Lower lobe of right lung (tissue), 2 donors: ENCODE data around the gene BPIFB3. TPM values are rescaled to one million over a fixed set of nuclear protein-coding genes. Genes with fewer than 3 reads are reported as not detected.

Source experiments
- ATAC-seq, 2 donors: fragments of 200-7000 bp; cut with Tn5 transposase; one replicate each; pipeline ENCODE4 v1.9.1; 2020 to 2022; ENCODE audit warnings: mild to moderate bottlenecking in 2 of 2, moderate library complexity in 2 of 2
- DNase-seq: peaks from one replicate; pipeline ENCODE4 v3.0.0-alpha.2; 2020
- H3K27ac ChIP-seq: fragments of 200-600 bp; one replicate; pipeline ENCODE4 v1.8.0; 2022
- H3K27me3 ChIP-seq: fragments of 200-600 bp; one replicate; pipeline ENCODE4 v1.8.0; 2022; ENCODE audit warnings: low read depth
- H3K36me3 ChIP-seq: fragments of 200-600 bp; one replicate; pipeline ENCODE4 v1.8.0; 2022; ENCODE audit warnings: mild to moderate bottlenecking
- H3K4me1 ChIP-seq: fragments of 200-600 bp; one replicate; pipeline ENCODE4 v1.8.0; 2022
- H3K4me3 ChIP-seq: fragments of 200-600 bp; one replicate; pipeline ENCODE4 v1.8.0; 2022; ENCODE audit warnings: mild to moderate bottlenecking
- H3K9me3 ChIP-seq: fragments of 200-600 bp; one replicate; pipeline ENCODE4 v1.8.0; 2022
- intact Hi-C: fragments of 100-400 bp; cut with DNase I; formaldehyde crosslinking; loops from one replicate; pipeline ENCODE4 v1.11.0; 2022
- total RNA-seq: library from RNA; stranded (reverse); fragmentation: NEBNext Ultra II Directional; extraction: Animal tissue kit (Norgen Biotek cat#: 25700); gene quantifications from one replicate; pipeline ENCODE4 v1.2.1, GENCODE V29; 2021
- TF ChIP-seq, protein P1 (sequence below): fragments of 200-600 bp; IDR thresholded peaks from one replicate; pipeline ENCODE4 v1.8.0; 2022; ENCODE audit warnings: antibody characterized with exemption, mild to moderate bottlenecking
- donor health status: DM: no; HTN: yes; CAD: no; lungs with severe emphysema.

Gene BPIFB3
- total RNA-seq, 1 donor from 2014 or later = not detected

DNA sequence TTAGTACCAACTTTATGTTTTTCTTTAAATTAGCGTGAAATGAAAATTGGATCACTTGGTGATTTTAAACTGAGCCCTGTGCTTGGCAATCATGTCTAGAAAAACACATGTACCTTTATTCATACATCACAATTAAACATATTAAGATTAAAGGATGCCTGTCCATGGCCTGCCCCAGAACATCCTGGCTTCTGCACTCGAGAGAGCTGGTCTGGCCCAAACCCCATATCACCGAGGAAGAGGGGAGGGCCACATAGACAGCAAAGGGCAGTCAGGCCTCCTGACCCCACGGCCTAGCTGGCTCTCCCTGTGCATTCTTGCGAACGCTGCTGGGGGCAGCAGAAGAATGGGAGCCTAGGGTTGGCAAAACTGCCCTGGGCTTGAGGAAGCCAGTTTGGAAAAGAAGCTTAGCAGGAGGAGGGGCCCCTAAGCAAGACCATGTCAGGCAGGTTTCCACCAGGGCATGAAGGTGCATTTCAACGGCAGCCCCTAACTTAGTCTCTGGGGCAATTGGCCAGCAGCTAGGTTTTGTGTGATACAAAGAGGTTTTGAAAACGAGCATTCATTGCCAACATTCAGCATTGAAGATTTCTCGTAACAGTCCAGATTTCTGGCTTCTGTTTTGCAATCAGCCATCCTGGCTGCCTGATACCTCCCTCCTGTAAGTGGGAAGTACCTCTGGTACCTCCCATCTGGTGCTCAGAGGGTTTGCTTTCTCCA is 8.6 kb downstream of the BPIFB3 start:
- intact Hi-C loops = no loop called here
- ATAC-seq (no peak), DNase-seq (no peak)
- Histone ChIP-seq H3K27ac (no peak overlapping the region), H3K9me3 (no peaks in the 10 kb centered on the region), H3K4me3 (no peak overlapping the region), H3K4me1 (no peaks in the 10 kb centered on the region), H3K27me3 (no peaks in the 10 kb centered on the region), H3K36me3 (no peaks in the 10 kb centered on the region)
- TF ChIP-seq, protein P1, sequence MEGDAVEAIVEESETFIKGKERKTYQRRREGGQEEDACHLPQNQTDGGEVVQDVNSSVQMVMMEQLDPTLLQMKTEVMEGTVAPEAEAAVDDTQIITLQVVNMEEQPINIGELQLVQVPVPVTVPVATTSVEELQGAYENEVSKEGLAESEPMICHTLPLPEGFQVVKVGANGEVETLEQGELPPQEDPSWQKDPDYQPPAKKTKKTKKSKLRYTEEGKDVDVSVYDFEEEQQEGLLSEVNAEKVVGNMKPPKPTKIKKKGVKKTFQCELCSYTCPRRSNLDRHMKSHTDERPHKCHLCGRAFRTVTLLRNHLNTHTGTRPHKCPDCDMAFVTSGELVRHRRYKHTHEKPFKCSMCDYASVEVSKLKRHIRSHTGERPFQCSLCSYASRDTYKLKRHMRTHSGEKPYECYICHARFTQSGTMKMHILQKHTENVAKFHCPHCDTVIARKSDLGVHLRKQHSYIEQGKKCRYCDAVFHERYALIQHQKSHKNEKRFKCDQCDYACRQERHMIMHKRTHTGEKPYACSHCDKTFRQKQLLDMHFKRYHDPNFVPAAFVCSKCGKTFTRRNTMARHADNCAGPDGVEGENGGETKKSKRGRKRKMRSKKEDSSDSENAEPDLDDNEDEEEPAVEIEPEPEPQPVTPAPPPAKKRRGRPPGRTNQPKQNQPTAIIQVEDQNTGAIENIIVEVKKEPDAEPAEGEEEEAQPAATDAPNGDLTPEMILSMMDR = no peak

DNA sequence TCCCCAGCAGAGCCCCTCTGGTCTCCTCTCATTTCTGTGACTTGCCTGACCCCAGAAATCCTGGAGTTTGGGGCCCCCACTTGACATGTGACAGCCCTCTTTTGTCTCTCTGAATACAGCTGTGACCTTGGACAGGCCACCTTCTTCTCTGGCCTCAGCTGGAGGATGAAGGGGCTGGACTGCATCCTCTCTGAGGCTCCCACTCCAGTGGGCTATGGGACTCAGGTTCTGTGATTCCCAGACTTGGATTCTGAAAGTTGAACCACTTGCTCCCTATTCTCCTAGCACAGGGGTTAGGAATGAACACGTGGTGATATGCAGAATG is 9.1 kb downstream of the BPIFB3 start:
- no peaks in the 10 kb centered on the region for H3K9me3 ChIP-seq
- H3K27me3 ChIP-seq = no peaks in the 10 kb centered on the region
- H3K4me1 ChIP-seq = no peaks in the 10 kb centered on the region
- ATAC-seq (no peak), DNase-seq (no peak)
- no peaks in the 10 kb centered on the region for H3K36me3 ChIP-seq
- intact Hi-C loops = no loop called here
- no peak overlapping the region for H3K4me3 ChIP-seq
- no peak overlapping the region for H3K27ac ChIP-seq
- TF ChIP-seq, protein P1 = no peak

DNA sequence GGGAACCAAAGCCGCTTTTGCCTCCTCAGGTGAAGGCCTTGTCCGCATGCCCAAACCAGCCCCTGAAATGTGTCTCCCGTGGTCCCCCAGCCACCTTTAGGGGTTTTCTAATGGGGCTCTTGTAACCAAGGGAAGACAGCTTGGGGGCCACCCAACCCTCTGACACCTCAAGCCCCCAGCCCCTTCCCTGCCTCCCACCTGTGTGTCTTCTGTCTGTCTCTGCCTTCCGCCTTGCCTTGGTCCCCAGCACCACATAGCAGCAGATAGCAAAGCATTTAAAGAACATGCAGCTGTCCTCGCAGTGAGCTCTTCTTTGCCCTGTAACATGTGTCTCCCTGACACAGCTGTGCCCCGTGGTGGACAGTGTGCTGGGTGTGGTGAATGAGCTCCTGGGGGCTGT is 9.6 kb downstream of the BPIFB3 start:
- intact Hi-C loops = no loop called here
- TF ChIP-seq, protein P1 = no peak
- ATAC-seq (no peak), DNase-seq (no peak)
- H3K9me3 ChIP-seq = no peaks in the 10 kb centered on the region
- H3K4me3 ChIP-seq = no peak overlapping the region
- no peak overlapping the region for H3K27ac ChIP-seq
- no peaks in the 10 kb centered on the region for H3K4me1 ChIP-seq
- no peaks in the 10 kb centered on the region for H3K36me3 ChIP-seq
- H3K27me3 ChIP-seq = no peaks in the 10 kb centered on the region

DNA sequence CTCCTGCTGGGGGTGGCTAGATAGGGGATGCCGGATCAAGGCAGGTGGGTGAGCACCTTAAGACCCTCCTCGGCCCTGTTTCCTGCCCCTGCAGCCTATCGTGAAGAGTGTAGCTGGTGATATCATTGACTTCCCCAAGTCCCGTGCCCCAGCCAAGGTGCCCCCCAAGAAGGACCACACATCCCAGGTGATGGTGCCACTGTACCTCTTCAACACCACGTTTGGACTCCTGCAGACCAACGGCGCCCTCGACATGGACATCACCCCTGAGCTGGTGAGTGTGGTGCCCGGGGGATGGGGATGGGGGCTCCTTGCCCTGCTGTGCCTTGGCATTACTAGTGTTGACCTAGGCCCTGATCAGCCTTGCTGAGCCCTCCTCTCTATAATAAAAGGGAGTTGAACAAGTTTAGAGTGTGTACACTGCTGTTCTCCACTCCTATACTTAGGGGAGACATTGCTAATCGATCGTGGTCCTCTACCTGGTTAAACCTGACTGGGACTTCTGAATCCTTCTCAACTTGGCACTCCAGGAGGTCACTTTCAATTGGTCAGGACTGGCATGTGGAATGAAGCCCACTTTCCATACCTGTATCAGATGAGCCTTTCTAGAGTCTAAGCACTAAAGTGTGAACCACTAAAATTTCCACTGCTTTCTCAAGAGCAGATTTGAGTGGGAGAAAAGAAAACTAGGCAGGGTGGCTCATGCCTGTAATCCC is 11.0 kb downstream of the BPIFB3 start:
- ATAC-seq = no peak
- no peaks in the 10 kb centered on the region for H3K9me3 ChIP-seq
- H3K27ac ChIP-seq = no peak overlapping the region
- no peak for DNase-seq
- H3K4me3 ChIP-seq = no peak overlapping the region
- no peaks in the 10 kb centered on the region for H3K4me1 ChIP-seq
- H3K36me3 ChIP-seq = no peaks in the 10 kb centered on the region
- H3K27me3 ChIP-seq = no peaks in the 10 kb centered on the region
- intact Hi-C loops = no loop called here
- TF ChIP-seq, protein P1 = no peak

DNA sequence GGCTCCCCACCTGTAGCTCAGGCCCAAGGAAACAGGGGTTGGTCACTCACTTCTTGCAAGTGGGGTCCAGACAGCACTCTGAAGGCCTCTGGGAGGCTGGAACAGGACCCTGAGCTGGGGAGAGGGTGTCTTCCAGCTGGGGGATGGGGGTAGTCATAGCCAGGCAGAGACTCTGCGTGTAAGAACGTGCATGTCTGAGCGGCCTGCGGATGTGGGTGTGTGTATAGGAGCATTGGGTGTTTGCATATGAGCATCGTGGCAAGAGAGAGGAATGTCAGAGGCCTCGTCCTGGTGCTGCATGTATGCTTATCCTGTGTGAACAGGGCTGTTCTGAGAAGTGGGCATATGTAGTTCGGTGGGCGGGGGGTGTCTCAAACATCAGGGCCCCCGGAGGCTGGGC is 12.1 kb downstream of the BPIFB3 start:
- Histone ChIP-seq H3K4me1 (no peaks in the 10 kb centered on the region), H3K27ac (no peak overlapping the region), H3K4me3 (no peak overlapping the region), H3K36me3 (no peaks in the 10 kb centered on the region), H3K27me3 (no peaks in the 10 kb centered on the region), H3K9me3 (no peaks in the 10 kb centered on the region)
- DNase-seq (no peak), ATAC-seq (no peak)
- TF ChIP-seq, protein P1 = no peak
- intact Hi-C loops = no loop called here
